Mesenchymal stem cell (in vitro differentiated cells and primary cell): ENCODE results near the gene KIFC3.

ENCODE experiments used
- DNase-seq: peaks from one replicate; pipeline ENCODE4 v3.0.0-alpha.2; 2013
- H2AFZ ChIP-seq: one replicate; pipeline ENCODE4 v1.6.1; 2013; ENCODE audit warnings: low read depth, mild to moderate bottlenecking, control low read depth, inconsistent platforms, low read length, moderate library complexity
- H2AK5ac ChIP-seq: 2 replicates; pipeline ENCODE4 v1.6.1; 2013; ENCODE audit warnings: low read length, moderate library complexity, mild to moderate bottlenecking, inconsistent platforms; ENCODE audit not compliant: severe bottlenecking
- H2BK120ac ChIP-seq: one replicate; pipeline ENCODE4 v1.6.1; 2013; ENCODE audit warnings: low read depth, mild to moderate bottlenecking, inconsistent platforms, low read length, moderate library complexity
- H2BK12ac ChIP-seq, 2 experiments: one replicate each; pipeline ENCODE4 v1.6.1; 2013; ENCODE audit warnings: inconsistent platforms in 2 of 2, low read length in 2 of 2, mild to moderate bottlenecking in 2 of 2, moderate library complexity in 2 of 2, control low read depth in 1 of 2
- H2BK15ac ChIP-seq: one replicate; pipeline ENCODE4 v1.6.1; 2013; ENCODE audit warnings: mild to moderate bottlenecking, low read depth, inconsistent platforms; ENCODE audit not compliant: poor library complexity, severe bottlenecking
- H2BK5ac ChIP-seq: 2 replicates; pipeline ENCODE4 v1.6.1; 2013; ENCODE audit warnings: low read depth, mild to moderate bottlenecking, low read length, control low read depth, inconsistent platforms; ENCODE audit not compliant: poor library complexity, severe bottlenecking
- H3K14ac ChIP-seq, 2 experiments: one replicate each; pipeline ENCODE4 v1.6.1; 2013; ENCODE audit warnings: inconsistent platforms in 2 of 2, low read length in 2 of 2, control low read depth in 1 of 2, mild to moderate bottlenecking in 1 of 2, moderate library complexity in 1 of 2
- H3K18ac ChIP-seq, 2 experiments: one replicate each; pipeline ENCODE4 v1.6.1; 2013; ENCODE audit warnings: inconsistent platforms in 2 of 2, low read length in 2 of 2, control low read depth in 1 of 2, low read depth in 1 of 2, mild to moderate bottlenecking in 1 of 2
- H3K23ac ChIP-seq, 2 experiments: one replicate each; pipeline ENCODE4 v1.6.1; 2013; ENCODE audit warnings: inconsistent platforms in 2 of 2, low read length in 2 of 2, mild to moderate bottlenecking in 2 of 2, moderate library complexity in 2 of 2, control low read depth in 1 of 2
- H3K27ac ChIP-seq: 2 replicates; pipeline ENCODE4 v1.5.1; 2013; ENCODE audit warnings: mild to moderate bottlenecking, moderate library complexity, low read length, control low read depth, inconsistent platforms; ENCODE audit not compliant: poor library complexity, severe bottlenecking
- H3K27me3 ChIP-seq, 2 experiments: 2 replicates each; pipeline versions ENCODE4 v1.6.1 to v1.7.0; 2013; ENCODE audit warnings: low read length in 2 of 2, mild to moderate bottlenecking in 2 of 2, moderate library complexity in 2 of 2, control low read depth in 1 of 2, inconsistent platforms in 1 of 2; ENCODE audit not compliant: control insufficient read depth in 1 of 2, insufficient read depth in 1 of 2
- H3K36me3 ChIP-seq, 2 experiments: 2 replicates each; pipeline versions ENCODE4 v1.6.1 to v1.7.0; 2013; ENCODE audit warnings: low read length in 2 of 2, control low read depth in 1 of 2, inconsistent platforms in 1 of 2, low read depth in 1 of 2, mild to moderate bottlenecking in 1 of 2; ENCODE audit not compliant: insufficient read depth in 2 of 2, control insufficient read depth in 1 of 2
- H3K4ac ChIP-seq, 2 experiments: one replicate each; pipeline ENCODE4 v1.6.1; 2013; ENCODE audit warnings: inconsistent platforms in 2 of 2, low read length in 2 of 2, mild to moderate bottlenecking in 2 of 2, moderate library complexity in 2 of 2, control low read depth in 1 of 2, low read depth in 1 of 2
- H3K4me1 ChIP-seq: 2 replicates; pipeline ENCODE4 v1.6.1; 2013; ENCODE audit warnings: low read depth, low read length, control low read depth; ENCODE audit not compliant: control insufficient read depth, insufficient read depth
- H3K4me2 ChIP-seq: 2 replicates; pipeline ENCODE4 v1.6.1; 2013; ENCODE audit warnings: low read length, mild to moderate bottlenecking, inconsistent platforms; ENCODE audit not compliant: poor library complexity, severe bottlenecking
- H3K4me3 ChIP-seq, 2 experiments: 2 replicates each; pipeline versions ENCODE4 v1.5.1 to v1.7.0; 2013; ENCODE audit warnings: low read length in 2 of 2, mild to moderate bottlenecking in 2 of 2, control low read depth in 1 of 2, low read depth in 1 of 2; ENCODE audit not compliant: insufficient read depth in 1 of 2
- H3K79me1 ChIP-seq: replicated peaks from 2 replicates; pipeline ENCODE4 v1.6.1; 2013; ENCODE audit warnings: mild to moderate bottlenecking, control low read depth, low read length, inconsistent platforms; ENCODE audit not compliant: poor library complexity, severe bottlenecking
- H3K9ac ChIP-seq: 2 replicates; pipeline ENCODE4 v1.7.0; 2013; ENCODE audit warnings: mild to moderate bottlenecking, low read length, moderate library complexity
- H3K9me3 ChIP-seq: 2 replicates; pipeline ENCODE4 v1.7.0; 2013; ENCODE audit warnings: mild to moderate bottlenecking, low read length; ENCODE audit not compliant: control insufficient read depth
- H4K8ac ChIP-seq: one replicate; pipeline ENCODE4 v1.6.1; 2013; ENCODE audit warnings: inconsistent platforms, mild to moderate bottlenecking, low read length, moderate library complexity
- H4K91ac ChIP-seq: one replicate; pipeline ENCODE4 v1.6.1; 2013; ENCODE audit warnings: mild to moderate bottlenecking, low read length, inconsistent platforms
- WGBS: methylation state at CpG from one replicate; pipeline ENCODE4 v1.1.7; 2013; ENCODE audit warnings: mixed read lengths; 5-methylcytosine and 5-hydroxymethylcytosine counted together

The KIFC3 gene

DNA sequence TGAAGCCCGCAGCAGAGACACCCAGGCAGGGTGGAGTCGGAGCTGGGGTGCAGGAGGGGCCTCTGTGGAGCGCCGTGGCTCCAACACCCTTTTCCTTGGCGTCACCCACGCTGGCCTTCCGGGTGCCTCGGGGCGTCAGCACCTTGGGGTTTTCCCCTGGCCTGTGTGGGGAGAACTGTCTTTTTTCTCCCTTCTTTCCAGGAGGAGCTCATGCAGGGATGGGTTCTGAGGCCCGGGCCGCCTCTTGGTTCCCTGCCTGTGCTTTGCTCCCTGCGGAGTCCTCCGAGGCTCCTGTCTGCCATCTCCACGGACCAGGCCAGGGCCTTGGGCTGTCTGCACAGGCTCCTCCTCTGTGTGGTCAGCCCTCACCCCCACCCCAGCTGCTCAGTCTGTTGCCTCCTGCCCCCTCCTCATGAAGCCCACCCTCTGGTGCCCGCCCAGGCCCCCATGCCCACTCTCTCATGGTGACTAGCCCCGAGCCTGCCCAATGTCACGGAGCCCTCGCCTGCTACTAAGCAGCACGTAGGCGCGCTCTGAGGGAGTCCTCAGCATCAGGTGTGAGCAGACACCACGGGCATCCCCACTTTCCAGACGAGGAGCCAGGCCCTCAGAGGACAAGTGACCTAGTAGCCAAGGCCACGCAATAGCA, 61.7 kb downstream of the KIFC3 start:
- Histone ChIP-seq H3K36me3 (peaks cover 36 to 43% of the 10 kb centered on the region in 2 experiments), H3K27me3 (no peaks in the 10 kb centered on the region), H3K4ac (no peak overlapping the region), H2BK15ac (no peak overlapping the region), H3K27ac (no peak overlapping the region), H2AK5ac (no peak overlapping the region), H3K18ac (no peak overlapping the region), H4K91ac (no peak overlapping the region), H2BK5ac (no peak overlapping the region), H3K23ac (no peak overlapping the region), H3K9me3 (no peaks in the 10 kb centered on the region), H2BK12ac (no peak overlapping the region), H3K14ac (no peak overlapping the region), H3K4me2 (no peak overlapping the region), H2AFZ (no peak overlapping the region), H3K4me3 (no peak overlapping the region), H2BK120ac (no peak overlapping the region), H4K8ac (no peak overlapping the region), H3K9ac (no peak overlapping the region), H3K4me1 (peaks cover 8% of the 10 kb centered on the region), H3K79me1 (peaks cover 31% of the 10 kb centered on the region)
- DNase-seq = no peak
- WGBS = 95% methylated on average over 24 of the region's 24 CpGs

DNA sequence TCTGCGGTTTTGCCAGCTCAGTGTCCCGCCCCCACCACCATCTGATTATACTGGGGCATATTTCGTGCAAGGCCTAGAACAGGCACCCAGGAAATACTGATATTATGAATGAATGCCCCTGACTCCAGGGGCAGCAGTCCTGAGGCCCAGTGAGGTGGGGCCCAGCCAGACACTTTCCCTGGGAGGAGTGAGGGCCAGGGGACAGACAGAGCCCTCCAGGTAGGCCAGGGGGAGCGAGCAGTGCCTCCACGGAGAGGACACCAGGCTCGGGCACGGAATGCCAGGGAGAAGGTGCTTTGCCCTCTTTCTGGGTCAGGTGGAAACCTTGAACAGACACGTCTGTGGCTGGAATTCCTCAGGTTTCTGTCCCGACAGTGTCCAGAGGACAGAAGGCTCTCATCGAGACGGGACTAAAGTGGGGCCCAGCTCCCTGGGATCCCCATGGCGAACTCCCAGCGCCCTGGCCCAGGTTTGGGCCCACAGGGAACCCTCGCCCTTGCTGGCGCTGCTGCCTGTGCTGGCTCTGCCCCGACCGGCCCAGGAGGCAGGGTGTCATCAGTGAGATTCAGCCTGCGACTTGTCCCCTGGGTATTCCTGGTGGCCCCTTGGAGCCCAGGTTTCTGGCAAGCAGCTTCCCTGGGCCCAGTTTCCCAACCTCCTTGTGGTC, 62.4 kb downstream of the KIFC3 start:
- Histone ChIP-seq H3K4ac (no peak overlapping the region), H2AK5ac (no peak overlapping the region), H3K4me1 (peaks cover 8% of the 10 kb centered on the region), H3K18ac (no peak overlapping the region), H3K9ac (no peak overlapping the region), H3K9me3 (no peaks in the 10 kb centered on the region), H3K4me2 (no peak overlapping the region), H2AFZ (no peak overlapping the region), H2BK15ac (no peak overlapping the region), H3K27me3 (no peaks in the 10 kb centered on the region), H3K23ac (no peak overlapping the region), H2BK5ac (no peak overlapping the region), H2BK12ac (no peak overlapping the region), H2BK120ac (no peak overlapping the region), H3K14ac (no peak overlapping the region), H4K8ac (no peak overlapping the region), H3K4me3 (no peak overlapping the region), H4K91ac (no peak overlapping the region), H3K79me1 (peaks cover 31% of the 10 kb centered on the region), H3K36me3 (peaks cover 36 to 43% of the 10 kb centered on the region in 2 experiments), H3K27ac (no peak overlapping the region)
- WGBS = 96% methylated on average over 18 of the region's 18 CpGs
- DNase-seq = no peak

DNA sequence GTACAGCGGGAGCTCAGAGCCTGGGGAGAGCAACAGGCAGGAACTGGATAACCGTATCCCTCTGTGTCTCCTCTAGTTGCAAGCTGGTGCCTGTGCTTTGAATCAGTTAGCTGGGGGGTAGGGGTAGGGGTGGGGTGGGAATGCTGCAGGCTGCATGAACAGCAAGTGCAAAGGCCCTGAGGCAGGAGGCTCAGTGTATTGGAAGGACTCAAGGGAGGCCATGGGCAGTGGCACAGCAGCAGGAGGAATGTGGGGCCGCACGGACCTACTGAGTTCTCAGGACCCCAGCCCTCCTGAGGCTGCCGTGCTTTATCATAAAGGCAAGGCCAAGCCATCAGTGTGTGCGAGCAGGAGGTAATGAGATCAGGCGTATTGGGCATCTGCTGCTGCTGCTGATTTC, 63.4 kb downstream of the KIFC3 start:
- Histone ChIP-seq H3K27ac (no peak overlapping the region), H3K4me2 (no peak overlapping the region), H2AFZ (no peak overlapping the region), H3K9me3 (no peaks in the 10 kb centered on the region), H3K23ac (no peak overlapping the region), H3K27me3 (no peaks in the 10 kb centered on the region), H2AK5ac (no peak overlapping the region), H2BK12ac (no peak overlapping the region), H2BK120ac (no peak overlapping the region), H3K79me1 (peaks cover 36% of the 10 kb centered on the region), H3K9ac (no peak overlapping the region), H3K18ac (no peak overlapping the region), H3K4me3 (no peak overlapping the region), H3K4me1 (peaks cover 14% of the 10 kb centered on the region), H4K91ac (peak overlapping the region; percentile 7), H3K4ac (no peak overlapping the region), H2BK5ac (no peak overlapping the region), H3K14ac (no peak overlapping the region), H2BK15ac (no peak overlapping the region), H4K8ac (no peak overlapping the region), H3K36me3 (peaks cover 26 to 33% of the 10 kb centered on the region in 2 experiments)
- no peak for DNase-seq
- WGBS = 97% methylated on average over 7 of the region's 7 CpGs

DNA sequence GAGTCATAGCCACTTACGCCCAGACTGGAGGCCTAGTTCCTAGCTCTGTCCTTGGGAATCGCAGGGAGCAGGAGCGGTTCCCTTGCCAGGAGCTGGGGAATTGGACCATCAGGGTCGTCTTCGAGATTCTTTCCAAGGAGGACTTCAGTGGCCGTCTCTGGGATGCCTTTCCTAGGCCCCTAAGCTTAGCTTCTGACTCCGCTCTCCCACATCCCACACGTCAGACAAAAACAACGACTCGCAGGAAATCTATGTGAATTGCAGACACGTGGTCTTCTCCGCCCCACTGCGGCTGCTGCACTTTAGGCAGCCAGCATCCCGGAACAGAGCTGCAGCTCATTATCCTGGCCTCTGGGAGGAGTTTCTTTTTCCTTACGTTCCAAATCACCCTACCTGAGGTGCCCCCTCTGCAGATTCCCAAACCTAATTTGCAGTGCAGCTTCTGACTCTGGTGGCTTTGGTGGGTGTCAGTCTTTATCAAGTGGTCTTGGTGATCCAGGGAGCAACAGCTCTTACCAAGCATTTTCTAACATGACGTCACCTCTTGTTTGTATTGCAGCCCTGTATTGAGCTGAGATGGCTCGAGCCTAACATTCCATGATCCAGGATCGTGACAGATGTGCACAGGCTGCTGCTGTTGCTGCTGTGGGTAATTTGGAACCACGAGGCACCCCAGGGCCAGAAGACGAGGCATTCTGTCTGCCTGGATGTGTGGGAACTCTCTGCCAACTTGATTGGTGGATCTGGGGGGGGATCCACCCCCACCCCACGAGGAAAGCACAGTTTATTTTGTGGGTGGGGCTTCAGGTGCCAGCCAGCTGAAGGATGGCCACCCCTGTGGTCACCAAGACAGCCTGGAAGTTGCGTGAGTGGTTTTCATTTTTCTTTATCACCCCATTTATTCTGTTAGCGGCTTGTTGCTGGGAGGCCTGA, 65.6 kb downstream of the KIFC3 start:
- Histone ChIP-seq H3K14ac (no peak overlapping the region), H2BK12ac (no peak overlapping the region), H3K27me3 (no peaks in the 10 kb centered on the region), H2BK5ac (peak overlapping the region; percentile 67), H3K4me1 (peaks cover 14% of the 10 kb centered on the region), H3K79me1 (peaks cover 36% of the 10 kb centered on the region), H2BK120ac (no peak overlapping the region), H3K9ac (peak overlapping the region; percentile 88), H3K4ac (no peak overlapping the region), H2AK5ac (no peak overlapping the region), H3K4me3 (peak overlapping the region; percentile 93 to 98), H4K8ac (peak overlapping the region; percentile 3), H2BK15ac (peak overlapping the region; percentile 9), H3K9me3 (peaks cover 6% of the 10 kb centered on the region), H2AFZ (no peak overlapping the region), H4K91ac (no peak overlapping the region), H3K23ac (peak overlapping the region in 1 of 2 experiments; percentile 4), H3K4me2 (peak overlapping the region; percentile 93), H3K27ac (peak overlapping the region; percentile 39), H3K36me3 (peaks cover 10 to 25% of the 10 kb centered on the region in 2 experiments), H3K18ac (peak overlapping the region; percentile 1 to 23)
- WGBS = 22% methylated on average over 22 of the region's 23 CpGs
- peak; percentile 91 for DNase-seq
